Epithelial cell of proximal tubule (primary cell): ENCODE measurements around the gene JMJD1C. TPM values are rescaled to one million over a fixed set of nuclear protein-coding genes. Genes with fewer than 3 reads are reported as not detected.

Experiments
- DNase-seq: peaks from one replicate; pipeline ENCODE4 v3.0.0-alpha.2; 2011; ENCODE audit warnings: low read depth
- H3K4me3 ChIP-seq: 2 replicates; pipeline ENCODE4 v1.5.1; 2011; ENCODE audit warnings: low read depth, mild to moderate bottlenecking, low read length
- total RNA-seq: library from RNA; depleted of rRNA; stranded (reverse); fragments of >200 nt; gene quantifications from 2 replicates; pipeline ENCODE4 v1.2.3, GENCODE V29; 2015
- TF ChIP-seq, protein P1 (sequence below): conservative IDR thresholded peaks from 2 replicates; pipeline ENCODE4 v1.5.1; 2012; ENCODE audit warnings: low read depth, mild to moderate bottlenecking, low read length

Gene JMJD1C
- total RNA-seq, 1 donor from 2014 or later, result 56.6 TPM

DNA sequence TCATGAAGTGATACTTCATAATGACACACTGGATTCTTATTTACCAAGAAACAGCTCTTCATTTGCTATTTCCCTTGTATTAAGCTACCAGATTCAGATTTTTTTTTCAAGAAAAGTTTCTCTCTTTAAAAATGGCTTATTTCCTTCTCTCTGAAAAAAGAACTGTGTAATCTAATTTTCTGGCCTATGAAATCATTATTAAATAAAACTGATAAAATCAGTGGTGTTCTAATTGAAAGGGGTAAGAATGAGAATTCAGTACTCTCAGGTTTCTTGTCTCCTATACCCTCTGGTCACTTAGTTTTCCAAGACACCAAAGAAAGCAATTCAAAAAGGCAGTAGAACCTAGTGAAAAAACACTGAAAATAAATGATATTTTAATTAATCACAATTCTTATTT lies 10.3 kb downstream of the JMJD1C start:
- TF ChIP-seq, protein P1, sequence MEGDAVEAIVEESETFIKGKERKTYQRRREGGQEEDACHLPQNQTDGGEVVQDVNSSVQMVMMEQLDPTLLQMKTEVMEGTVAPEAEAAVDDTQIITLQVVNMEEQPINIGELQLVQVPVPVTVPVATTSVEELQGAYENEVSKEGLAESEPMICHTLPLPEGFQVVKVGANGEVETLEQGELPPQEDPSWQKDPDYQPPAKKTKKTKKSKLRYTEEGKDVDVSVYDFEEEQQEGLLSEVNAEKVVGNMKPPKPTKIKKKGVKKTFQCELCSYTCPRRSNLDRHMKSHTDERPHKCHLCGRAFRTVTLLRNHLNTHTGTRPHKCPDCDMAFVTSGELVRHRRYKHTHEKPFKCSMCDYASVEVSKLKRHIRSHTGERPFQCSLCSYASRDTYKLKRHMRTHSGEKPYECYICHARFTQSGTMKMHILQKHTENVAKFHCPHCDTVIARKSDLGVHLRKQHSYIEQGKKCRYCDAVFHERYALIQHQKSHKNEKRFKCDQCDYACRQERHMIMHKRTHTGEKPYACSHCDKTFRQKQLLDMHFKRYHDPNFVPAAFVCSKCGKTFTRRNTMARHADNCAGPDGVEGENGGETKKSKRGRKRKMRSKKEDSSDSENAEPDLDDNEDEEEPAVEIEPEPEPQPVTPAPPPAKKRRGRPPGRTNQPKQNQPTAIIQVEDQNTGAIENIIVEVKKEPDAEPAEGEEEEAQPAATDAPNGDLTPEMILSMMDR, result no peak
- no peak overlapping the region for H3K4me3 ChIP-seq
- DNase-seq, result no peak

- H3K4me3 ChIP-seq, result no peak overlapping the region
- no peak for DNase-seq
- TF ChIP-seq, protein P1, result no peak
Observed at GRCh38 chr10:63454631-63455030, 11.1 kb downstream of the JMJD1C start.

DNA sequence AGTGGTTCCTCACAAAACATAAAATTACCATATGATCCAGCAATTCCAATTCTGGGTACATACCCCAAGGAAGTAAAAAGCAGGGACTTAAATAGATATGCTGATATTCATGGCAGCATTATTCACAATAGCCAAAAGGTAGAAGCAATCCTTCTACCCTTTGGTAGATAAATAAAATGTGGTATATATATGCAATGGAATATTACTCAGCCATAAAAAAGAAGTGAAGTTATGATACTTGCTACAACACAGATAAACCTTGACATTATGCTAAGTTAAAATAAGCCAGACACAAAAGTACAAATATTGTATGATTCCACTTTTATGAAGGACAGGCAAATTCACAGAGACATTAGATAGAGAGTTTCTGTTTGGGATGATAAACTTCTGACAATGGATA lies 13.3 kb downstream of the JMJD1C start:
- DNase-seq, result no peak
- TF ChIP-seq, protein P1, result no peak
- no peak overlapping the region for H3K4me3 ChIP-seq

DNA sequence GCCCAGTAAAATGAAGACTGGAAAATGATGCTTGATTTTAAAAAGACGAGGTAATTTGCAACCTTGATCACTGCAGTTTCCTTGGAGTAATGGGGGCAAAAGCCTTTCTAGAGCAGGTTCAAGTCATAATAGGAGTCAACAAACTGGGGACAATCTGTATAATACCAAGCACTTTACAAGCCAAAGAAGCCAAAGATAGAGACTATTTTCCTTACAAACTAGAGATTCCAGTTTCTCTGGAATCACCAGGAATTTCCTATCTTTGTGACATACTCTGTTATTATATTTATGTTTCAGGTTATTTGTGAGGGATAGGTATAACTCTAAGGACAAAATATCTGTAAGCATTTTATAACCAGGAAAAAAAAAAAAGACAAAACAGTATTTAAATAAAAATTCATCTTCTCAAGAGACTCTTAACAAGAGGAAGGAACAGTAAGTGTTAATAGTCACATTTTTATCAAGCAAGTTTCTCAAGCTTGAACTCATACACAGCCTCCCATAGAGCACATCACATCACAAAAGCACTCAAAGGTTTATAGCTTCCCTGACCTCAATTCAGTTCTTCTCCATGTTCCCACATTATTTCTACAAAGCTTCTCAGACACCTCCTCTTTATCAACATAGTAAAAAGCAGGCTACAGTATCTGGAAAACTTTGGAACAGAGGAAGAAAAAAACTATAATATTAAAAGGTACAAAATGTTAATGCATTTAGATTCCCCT lies 18.9 kb downstream of the JMJD1C start:
- no peak overlapping the region for H3K4me3 ChIP-seq
- TF ChIP-seq, protein P1, result no peak
- no peak for DNase-seq

DNA sequence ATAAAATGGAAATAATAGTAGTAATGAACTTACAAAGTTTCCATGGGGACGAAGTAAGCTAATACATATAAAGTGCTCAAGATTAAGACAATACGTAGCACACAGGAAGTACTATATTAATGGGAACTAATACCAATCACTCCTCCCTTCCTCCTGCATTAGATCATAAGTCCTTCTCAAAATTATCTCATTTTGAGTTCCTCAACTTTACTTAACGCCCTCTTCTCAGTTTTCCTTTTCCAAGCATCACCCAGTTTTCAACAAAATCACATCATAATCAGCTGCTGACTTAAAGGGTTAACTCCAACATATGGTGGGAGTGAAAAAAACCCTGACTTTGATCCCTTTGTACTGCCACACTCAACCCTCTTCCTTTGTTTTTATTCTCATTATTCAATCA lies 24.4 kb downstream of the JMJD1C start:
- H3K4me3 ChIP-seq, result no peak overlapping the region
- no peak for DNase-seq
- TF ChIP-seq, protein P1, result no peak

GRCh38 chr10:63439607-63440006 lies 26.2 kb downstream of the JMJD1C start:
- TF ChIP-seq, protein P1, result no peak
- no peak overlapping the region for H3K4me3 ChIP-seq
- no peak for DNase-seq
